Effector CD8-positive, alpha-beta T cell (primary cell): Measurements from ENCODE around the gene SRRM5.
"Not testable (repeated sequence)": the region's sequence is repeated elsewhere in the genome, so short reads cannot be mapped to it uniquely, and the experiment has no call there.

Experiments used
- DNase-seq: peaks from one replicate; lab custom pipeline; 2025; lab: John Stamatoyannopoulos, UW
- total RNA-seq, 4 experiments: gene quantifications; one replicate each; lab custom pipeline; 2026; lab: John Stamatoyannopoulos, UW

Gene SRRM5, protein sequence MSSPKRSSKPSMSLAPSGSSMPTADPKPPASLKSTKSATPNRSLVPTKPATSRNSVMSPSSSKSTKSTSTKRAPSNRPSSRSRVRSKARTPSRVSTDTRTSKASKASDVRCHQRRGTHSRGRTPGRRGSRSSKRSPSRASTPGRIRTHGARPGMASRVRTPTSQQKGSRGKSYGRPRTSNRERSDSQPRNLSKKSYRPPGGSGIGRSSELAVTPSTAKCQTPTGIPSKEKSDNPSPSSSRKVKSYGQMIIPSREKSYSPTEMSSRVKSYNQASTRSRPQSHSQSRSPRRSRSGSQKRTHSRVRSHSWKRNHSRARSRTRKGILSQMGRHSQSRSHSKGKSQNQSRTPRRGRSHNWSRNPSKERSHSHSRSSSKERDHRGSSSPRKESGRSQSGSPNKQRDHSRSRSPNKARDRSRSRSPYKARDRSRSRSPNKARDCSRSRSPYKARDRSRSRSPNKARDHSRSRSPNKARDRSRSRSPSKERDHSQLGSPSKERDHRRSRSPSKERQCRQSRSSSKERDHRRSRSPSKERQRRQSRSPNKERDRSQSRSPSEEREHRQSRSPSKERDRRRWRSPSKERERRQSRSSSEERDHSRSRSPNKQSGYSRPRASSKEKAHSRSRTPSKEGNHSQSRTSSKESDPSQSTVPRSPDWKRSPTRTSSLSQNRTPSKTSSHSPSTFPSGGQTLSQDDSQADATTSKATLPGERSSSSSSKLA
- total RNA-seq = 0.39 to 1.4 (median 0.58) reads per million in 4 experiments

DNA sequence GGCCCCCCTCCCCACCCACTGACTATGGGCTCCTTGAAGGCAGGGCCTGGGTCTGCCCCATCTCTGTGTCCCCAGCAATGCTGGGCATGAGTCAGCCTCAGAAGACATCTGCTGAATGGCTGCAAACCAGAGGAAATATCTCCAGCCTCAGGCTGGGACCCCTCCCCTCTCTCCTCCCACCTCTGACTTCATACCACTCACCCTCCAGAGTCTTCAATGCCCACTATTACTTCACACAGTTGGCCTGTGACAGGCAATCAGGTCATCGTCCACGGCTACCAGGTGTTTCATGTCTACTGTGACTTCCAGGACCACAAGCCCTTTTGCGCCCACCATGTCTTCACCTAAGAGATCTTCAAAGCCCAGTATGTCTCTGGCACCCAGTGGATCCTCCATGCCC, at the start of gene SRRM5:
Gene SRRM5 (plus strand): TSS at position 301 of the 400 bp plus-strand sequence. CDS start 34 bp downstream, at position 335.
- no peak for DNase-seq

DNA sequence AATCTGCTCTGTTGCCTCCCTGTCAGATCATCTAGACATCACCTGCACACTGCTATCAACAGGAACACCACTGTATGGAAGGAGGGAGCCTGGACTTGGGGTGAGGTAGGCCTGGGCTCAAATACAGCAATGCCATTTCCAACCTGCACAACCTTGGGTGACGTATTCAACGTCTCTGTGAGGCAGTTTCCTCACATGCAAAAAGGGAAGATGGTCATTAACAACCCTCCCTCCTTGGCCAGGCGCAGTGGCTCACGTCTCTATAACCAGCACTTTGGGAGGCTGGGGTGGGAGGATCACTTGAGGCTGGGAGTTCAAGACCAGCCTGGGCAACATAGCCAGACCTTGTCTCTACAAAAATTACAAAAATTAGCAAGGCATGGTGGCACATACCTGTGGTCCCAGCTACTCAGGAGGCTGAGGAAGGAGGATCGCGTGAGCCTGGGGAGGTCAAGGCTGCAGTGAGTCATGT, 49.6 kb upstream of the SRRM5 start:
- no peak for DNase-seq

DNA sequence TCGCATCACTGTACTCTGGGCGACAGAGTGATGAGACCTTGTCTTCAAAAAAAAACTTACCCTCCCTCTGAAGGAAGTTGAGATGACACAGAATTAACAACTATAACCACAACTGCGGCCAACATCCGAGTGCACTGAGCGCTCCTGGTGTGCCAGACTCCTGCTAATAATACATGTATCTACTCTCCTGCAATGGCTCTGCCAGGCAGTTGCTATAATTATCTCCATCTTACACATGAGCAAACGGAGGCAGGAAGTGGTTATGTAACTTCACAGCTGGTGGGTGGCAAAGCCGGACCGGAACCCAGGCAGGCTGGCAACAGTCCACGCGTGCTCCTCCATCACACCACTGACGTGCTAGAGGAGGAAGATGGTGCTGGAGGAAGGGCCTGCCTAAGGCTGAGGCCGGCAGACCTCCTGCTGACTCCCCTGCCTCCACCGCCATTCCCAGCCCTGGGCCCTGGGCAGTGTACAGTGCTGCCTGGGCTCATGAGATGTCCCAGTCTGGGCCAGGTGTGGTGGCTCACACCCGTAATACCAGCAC, 49.1 kb upstream of the SRRM5 start:
- DNase-seq = peak; percentile 28

DNA sequence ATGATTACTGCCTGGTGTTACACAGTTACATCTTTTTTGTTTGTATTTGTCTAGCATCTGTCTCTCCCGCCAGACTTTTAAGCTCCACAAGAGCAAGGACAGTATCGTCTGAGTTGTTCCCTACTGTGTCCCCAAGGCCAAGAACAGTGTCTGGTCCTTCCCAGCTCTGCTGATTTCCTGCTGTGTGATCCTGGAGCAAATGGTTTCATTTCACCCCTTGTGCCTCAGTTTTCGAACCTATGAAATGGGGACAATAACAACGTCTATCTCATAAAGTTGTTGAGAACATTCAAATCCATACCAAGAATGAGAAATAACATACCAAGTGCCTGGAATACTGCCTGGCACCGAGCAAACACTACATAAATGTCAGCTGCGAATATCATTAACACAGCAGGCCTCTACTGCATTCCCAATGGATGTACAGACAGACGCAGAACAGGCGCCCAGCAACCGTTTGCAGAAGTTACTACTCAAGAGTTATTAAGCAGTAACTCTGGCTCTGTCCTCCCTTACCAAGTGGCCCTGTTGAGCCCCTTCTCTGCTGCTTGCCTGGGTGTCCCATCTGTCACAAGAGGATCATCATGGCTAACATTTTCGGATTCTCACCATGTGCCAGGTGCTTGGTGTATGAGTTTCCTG, 48.0 kb upstream of the SRRM5 start:
- no peak for DNase-seq

DNA sequence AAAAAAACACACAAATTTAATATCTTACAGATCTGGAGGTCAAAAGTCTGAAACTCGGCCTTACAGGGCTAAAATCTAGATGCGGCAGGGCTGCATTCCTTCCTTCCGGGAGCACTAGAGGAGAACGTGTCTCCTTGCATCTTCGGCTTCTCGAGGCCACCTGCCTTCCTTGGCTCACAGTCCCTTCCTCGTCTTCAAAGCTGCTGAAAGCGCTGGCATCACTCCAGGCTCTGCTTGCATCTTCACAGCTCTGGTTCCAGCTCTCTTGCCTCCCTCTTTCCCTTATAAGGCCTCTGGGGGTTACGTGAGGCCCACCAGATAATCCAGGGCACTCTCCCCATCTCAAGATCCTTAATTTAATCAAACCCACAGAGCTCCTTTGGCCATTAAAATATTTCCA, 47.1 kb upstream of the SRRM5 start:
- DNase-seq = no peak

DNA sequence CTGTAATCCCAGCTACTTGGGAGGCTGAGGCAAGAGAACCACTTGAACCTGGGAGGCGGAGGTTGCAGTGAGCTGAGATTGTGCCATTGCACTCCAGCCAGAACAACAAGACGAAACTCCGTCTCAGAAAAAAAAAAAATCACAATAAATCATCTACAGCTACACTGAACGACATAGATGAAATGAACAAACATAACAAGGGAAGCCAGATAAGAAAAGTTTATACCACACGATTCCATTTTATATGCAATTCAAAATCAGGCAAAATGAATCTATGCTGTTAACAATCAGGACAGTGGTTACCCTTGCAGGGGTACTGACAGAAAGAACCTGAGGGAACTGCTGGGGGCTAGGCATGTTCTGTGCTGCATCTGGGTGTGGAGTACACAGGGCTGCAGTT, 42.2 kb upstream of the SRRM5 start:
- DNase-seq = no peak

DNA sequence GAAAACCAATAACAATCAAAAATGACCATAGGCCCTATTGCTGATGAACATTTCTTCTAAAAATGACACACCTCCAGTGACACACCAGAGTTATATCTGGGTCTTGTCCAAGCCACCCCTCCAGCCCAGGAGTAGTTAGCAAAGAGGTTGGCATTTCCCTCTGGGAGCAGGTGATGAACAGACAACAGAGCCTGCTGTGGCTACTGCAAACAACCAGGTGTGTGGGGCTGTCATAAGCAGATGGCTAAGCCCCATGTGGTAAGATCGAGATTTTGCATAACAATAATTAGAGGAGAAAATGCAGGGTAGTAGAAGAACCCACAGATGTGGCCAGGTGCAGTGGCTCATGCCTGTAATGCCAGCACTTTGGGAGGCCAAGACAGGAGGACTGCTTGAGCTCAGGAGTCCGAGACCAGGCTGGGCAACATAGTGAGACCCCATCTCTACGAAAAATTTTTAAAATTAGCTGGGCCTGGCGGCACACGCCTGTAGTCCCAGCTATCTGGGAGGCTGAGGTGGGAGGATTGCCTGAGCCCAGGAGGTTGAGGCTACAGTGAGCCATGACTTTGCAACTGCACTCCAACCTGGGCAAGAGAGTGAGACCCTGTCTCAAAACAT, 41.6 kb upstream of the SRRM5 start:
- no peak for DNase-seq

DNA sequence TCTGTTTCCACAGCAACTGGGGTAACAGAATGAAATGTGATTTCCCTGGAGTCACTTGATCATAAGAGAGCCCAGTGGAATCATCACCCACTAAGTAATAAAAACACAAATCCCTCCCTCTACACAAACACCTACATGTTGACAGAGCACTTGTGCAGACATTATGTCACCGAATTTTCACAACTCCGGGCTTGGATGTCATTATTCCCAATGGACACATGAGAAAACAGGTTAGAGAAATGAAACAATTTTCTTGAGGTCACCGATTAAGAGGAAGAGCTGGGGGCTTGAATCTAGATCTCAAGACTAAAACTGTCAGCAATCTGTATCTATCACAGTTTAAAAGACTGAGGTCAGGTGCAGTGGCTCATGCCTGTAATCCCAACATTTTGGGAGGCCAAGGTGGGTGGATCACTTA, 39.7 kb upstream of the SRRM5 start:
- no peak for DNase-seq

DNA sequence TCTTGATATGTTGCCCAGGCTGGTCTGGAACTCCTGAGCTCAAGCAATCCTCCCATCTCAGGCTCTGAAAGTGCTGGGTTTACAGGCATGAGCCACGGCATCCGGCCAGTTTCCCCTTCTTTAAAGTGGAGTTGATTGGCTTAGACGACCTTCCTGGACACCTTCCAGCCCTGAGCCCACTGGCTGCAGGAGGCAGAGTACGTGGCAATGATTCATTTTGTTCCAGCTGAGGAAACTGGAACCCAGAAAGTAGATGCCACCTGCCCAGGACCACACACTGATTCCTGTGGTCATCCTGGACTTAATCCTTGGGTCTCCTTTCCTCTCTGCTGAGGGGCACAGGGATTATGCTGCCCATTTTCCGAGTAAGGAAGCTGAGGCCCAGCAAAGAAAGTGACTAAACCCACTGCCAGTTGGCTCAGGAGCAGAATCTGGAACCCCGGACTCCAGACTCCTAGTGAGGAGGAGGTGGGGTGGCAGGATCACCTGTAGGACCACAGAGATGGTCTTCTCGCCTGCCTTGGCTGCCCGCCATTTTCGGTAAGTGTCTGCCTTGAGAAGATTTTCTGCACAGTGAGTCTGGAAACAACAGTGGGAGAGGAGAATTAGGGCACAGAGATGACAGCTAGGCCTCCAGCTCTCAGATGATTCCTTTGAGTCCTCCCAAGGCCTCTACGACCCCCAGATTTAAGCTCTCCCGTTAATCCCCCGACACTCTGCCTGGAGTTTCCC, 37.3 kb upstream of the SRRM5 start:
- no peak for DNase-seq

DNA sequence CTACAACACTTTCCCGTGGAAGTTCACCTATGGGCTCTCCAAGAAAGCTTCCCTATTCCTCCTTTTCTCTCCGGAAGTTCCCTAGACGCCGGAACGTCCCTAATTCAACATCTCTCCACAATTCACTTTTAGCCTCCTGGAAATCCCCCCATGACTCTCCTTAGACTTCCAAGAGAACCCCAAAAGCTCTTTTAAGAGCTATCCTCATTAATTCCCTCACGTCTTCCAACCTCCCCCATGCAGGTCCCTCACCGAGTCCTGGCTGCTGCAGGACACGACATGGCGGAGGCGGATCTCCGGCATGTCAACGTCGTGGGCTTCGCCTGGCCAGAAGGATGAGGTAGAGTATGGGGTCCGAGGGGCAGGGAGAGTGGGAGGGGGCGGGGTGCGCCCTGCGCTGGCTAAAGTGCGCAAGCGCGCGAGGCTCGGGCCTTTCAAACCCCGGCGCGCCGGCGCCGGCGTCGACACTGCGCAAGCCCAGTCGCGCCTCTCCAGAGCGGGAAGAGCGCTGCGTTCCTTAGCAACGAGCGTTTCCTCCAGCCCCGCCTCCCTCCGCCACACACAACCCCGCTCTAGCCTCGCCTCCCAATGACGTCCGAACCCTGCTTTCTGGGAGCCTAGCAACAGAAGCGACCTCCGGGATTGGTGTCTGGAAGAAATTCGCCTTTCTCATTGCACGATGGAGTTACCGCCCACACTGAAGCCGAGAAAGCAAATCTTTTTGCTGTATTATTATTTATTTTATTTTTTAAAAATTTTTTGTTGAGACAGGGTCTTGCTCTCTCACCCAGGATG, 36.5 kb upstream of the SRRM5 start, which contains the start of the genes PINLYP and XRCC1:
Gene PINLYP (plus strand): TSS at position 646 of the 795 bp plus-strand sequence. CDS start 1,391 bp downstream, outside the sequence.
Gene XRCC1 (minus strand): TSS at position 372 of the 795 bp plus-strand sequence. CDS start 69 bp downstream, at position 303.
- DNase-seq = peak; percentile 92

DNA sequence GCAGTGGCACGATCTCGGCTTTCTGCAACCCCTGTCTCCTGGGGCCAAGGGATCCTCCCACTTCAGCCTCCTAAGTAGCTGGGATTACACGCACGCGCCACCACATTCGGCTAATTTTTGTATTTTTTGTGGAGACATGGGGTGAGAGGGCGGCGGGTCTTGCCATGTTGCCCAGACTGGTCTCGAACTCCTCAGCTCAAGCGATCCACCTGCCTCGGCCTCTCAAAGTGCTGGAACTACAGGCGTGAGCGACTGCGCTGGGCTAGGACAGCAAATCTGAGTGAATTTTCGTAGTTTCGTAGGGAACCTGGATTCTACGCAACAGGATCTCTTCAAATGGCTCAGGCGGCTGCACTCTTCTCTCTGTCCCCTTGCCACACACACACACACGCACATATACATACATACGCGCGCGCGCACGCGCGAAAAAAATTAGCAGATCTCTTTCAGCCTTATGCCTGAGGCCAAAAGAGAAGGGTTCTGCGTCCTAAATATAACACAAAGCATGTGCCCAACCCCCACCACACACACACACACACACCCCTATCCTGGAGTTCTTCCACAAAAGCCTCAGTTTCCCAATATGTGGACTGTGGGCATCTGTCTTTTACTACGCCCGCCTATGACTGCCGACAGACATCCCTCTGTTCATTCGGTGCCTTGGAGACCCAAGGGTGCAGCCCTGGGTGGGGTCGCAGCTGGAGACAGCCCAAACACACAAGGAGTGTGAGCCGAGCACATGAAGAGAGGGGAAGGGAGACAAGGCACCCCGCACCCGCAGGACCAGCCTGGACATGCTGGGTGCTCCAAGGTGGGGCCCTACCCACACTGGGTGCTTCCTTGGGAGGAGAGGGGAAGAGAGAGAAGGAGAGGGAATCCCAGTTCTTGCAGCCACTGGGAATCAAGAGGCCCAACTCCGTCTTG, 35.7 kb upstream of the SRRM5 start:
- no peak for DNase-seq

DNA sequence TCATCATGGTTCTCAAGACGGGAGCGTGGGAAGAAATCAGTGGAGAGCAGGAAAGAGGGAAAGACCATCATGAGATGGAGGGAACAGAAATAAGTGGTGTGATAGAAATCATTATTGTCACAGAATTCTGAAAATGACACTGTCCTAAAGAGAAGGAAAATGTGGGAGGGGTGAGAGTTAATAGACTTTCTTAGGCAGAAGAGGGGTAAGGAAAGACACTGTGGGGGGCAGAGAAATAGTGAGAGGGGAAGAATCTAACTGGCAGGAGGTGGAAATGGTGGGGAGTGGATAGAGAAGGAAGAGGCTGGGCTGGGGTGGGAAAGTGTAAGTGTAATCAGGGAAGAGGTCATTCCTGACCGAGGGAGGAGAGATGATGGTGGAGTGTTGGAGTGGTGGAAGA, 33.1 kb upstream of the SRRM5 start:
- DNase-seq = no peak

DNA sequence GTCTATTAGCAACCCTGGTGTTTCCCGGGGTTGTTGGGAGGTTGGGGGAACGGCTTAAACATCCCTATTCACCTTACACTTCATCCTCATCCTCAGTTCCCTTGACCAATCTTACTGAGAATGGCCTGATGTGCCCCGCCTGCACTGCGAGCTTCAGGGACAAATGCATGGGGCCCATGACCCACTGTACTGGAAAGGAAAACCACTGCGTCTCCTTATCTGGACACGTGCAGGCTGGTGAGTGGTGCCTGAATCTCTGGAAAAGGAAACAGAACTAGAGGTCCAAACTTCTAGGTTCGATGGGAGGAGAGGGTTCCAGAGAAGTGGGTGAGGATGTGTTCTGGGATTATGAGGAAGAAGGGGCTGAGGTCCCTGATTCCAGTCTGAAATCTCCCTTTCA, 30.4 kb upstream of the SRRM5 start:
- DNase-seq = no peak

DNA sequence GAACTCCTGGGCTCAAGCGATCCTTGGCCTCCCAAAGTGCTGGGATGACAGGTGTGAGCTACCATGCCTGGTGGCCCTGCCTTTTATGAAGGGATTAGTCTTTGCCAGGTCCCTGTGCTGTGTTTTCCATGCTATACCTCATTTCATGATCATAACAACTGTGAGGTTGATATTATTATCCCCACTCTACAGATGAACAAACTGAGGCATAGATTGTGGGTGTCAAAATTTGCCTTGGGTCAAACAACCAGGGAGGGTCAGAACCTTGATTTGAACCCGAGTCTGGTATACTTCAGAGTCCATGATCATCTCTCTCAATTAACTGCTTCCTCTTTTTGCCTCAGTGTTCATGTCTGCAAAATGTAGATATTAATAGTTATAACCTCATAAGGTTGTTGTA, 29.4 kb upstream of the SRRM5 start:
- no peak for DNase-seq

DNA sequence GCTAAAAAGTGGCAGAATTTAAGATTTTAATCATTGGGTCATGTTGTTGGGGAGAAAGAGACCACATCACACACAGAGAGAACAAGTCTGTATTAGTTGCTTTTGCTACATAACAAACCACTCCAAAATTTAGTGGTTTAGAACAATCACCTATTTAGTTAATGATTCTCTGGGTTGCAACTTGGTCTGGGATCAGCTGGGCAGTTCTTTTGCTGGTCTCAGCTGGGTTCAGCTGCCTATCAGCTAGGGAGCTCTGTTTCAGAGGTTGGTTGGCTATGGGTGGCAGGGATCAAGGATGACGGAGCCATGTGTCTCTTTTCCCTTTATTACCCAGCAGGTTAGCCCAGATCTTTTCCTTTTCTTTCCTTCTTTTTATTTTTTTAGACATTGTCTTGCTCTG, 27.4 kb upstream of the SRRM5 start:
- no peak for DNase-seq

DNA sequence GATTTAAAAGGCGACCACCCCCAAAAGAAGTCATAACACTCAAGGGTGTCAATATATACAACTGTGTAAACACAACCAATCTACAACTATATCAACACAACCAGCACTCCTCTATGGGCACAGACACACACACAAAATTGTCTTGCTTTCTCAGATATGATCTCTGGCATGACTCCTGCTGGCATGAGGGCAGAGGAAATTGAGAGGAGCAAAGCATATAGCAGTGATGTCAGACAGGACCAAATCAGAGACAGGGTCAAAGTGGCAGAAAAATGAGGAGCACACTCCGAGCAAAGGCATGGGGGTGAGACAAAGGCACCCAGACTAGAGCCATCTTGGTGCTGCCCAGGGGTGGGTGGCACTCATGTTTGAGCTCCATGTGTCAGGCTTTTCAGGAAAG, 25.5 kb upstream of the SRRM5 start:
- DNase-seq = no peak

DNA sequence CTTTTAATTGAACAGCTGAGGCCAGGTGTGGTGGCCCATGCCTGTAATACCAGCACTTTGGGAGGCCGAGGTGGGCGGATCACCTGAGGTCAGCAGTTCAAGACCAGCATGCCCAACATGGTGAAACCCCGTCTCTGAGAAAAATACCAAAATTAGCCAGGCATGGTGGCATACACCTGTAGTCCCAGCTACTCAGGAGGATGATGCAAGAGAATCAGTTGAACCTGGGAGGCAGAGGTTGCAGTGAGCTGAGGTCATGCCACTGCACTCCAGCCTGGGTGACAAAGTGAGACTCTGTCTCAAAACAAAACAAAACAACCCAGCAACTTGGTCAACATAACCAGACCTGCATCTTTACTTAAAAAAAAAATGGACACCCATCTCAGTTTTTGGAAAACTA, 24.9 kb upstream of the SRRM5 start:
- DNase-seq = not testable (repeated sequence)

DNA sequence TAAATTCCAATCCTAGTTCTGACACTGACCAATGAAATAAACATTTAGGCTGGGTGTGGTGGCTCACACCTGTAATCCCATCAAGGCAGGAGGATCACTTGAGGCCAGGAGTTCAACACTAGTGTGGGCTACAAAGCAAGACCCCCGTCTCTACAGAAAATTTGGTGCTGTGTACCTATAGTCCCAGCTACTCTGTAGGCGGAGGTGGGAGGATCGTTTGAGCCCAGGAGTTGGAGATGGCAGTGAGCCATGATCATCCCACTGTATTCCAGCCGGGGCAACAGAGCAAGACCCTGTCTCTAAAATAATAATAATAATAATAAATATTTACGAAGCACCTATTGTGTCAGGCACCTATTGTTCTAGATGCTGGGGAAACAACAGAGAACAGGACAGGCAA, 22.6 kb upstream of the SRRM5 start:
- no peak for DNase-seq

DNA sequence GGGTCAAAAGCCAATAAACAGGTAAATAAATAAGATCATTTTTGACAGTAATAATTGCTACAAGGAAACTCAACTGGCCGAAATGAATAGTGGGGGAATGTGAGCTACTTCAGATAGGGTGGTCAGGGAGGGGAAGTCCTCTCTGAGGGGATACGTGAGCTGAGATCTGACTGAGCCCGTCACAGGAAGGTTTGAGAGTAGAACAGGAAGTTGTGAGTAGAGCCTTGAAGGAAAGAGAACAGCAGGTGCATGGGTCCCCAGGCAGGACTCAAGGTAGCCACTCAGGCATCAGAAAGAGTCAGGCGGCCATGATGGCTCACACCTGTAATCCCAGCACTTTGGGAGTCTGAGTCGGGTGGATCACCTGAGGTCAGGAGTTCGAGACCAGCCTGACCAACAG, 22.2 kb upstream of the SRRM5 start:
- DNase-seq = no peak
